WERI-Rb-1 (cell line): ENCODE data around the gene PFN4.
A peak's percentile ranks its signal among the peaks of the same experiment; 100 is the strongest.

Experiments
- DNase-seq: peaks from one replicate; pipeline ENCODE4 v3.0.0-alpha.2; 2020
- H3K27ac ChIP-seq: fragments of 250-450 bp; sonication (Bioruptor Pico); 2 replicates; pipeline ENCODE4 v1.5.1; 2020; ENCODE audit warnings: mild to moderate bottlenecking, moderate library complexity
- H3K27me3 ChIP-seq: fragments of 250-450 bp; sonication (Bioruptor Pico); 2 replicates; pipeline ENCODE4 v1.5.1; 2021; ENCODE audit warnings: mild to moderate bottlenecking, low read depth, moderate library complexity; ENCODE audit not compliant: insufficient read depth, severe bottlenecking
- H3K36me3 ChIP-seq: fragments of 250-450 bp; sonication (Bioruptor Pico); 2 replicates; pipeline ENCODE4 v1.5.1; 2020; ENCODE audit warnings: mild to moderate bottlenecking, moderate library complexity
- H3K4me3 ChIP-seq: 2 replicates; pipeline ENCODE4 v1.5.1; 2011; ENCODE audit warnings: low read depth, mild to moderate bottlenecking, control low read depth, low read length
- H3K9me3 ChIP-seq: fragments of 250-450 bp; sonication (Bioruptor Pico); 2 replicates; pipeline ENCODE4 v1.5.1; 2021; ENCODE audit warnings: mild to moderate bottlenecking, moderate library complexity; ENCODE audit not compliant: severe bottlenecking
- CTCF ChIP-seq: IDR thresholded peaks from 2 replicates; pipeline ENCODE4 v1.5.1; 2011; ENCODE audit warnings: low read depth, mild to moderate bottlenecking, control low read depth, inconsistent platforms, low read length

PFN4 gene

GRCh38 chr2:24088821-24089359, 34.2 kb downstream of the PFN4 start:
- no peak for TF ChIP-seq CTCF
- no peak overlapping the region for H3K4me3 ChIP-seq
- DNase-seq: no peak
- H3K36me3 ChIP-seq: no peaks in the 10 kb centered on the region
- H3K27me3 ChIP-seq: no peaks in the 10 kb centered on the region
- H3K27ac ChIP-seq: no peak overlapping the region
- no peaks in the 10 kb centered on the region for H3K9me3 ChIP-seq

- peaks cover 8% of the 10 kb centered on the region for H3K36me3 ChIP-seq
- no peak overlapping the region for H3K27ac ChIP-seq
- H3K9me3 ChIP-seq: no peaks in the 10 kb centered on the region
- no peak for DNase-seq
- no peak overlapping the region for H3K4me3 ChIP-seq
- TF ChIP-seq CTCF: no peak
- no peaks in the 10 kb centered on the region for H3K27me3 ChIP-seq
These were observed 36.1 kb downstream of the PFN4 start for GRCh38 chr2:24087032-24087431.

- no peak overlapping the region for H3K27ac ChIP-seq
- H3K9me3 ChIP-seq: no peaks in the 10 kb centered on the region
- peaks cover 11% of the 10 kb centered on the region for H3K36me3 ChIP-seq
- no peaks in the 10 kb centered on the region for H3K27me3 ChIP-seq
- H3K4me3 ChIP-seq: no peak overlapping the region
- no peak for DNase-seq
- no peak for TF ChIP-seq CTCF
These were observed 36.9 kb downstream of the PFN4 start for GRCh38 chr2:24086241-24086640.

- no peak for DNase-seq
- no peaks in the 10 kb centered on the region for H3K9me3 ChIP-seq
- H3K36me3 ChIP-seq: peaks cover 11% of the 10 kb centered on the region
- no peak for TF ChIP-seq CTCF
- H3K27me3 ChIP-seq: no peaks in the 10 kb centered on the region
- peak overlapping the region; percentile 92 for H3K27ac ChIP-seq
- H3K4me3 ChIP-seq: peak overlapping the region; percentile 48
These were observed 38.0 kb downstream of the PFN4 start for GRCh38 chr2:24085200-24085489.

- Histone ChIP-seq H3K4me3 (peak within 1 kb of the TSS; percentile 48), H3K36me3 (peaks cover 13% of the 10 kb centered on the region), H3K27ac (peak within 1 kb of the TSS; percentile 92), H3K9me3 (no peaks in the 10 kb centered on the region), H3K27me3 (no peaks in the 10 kb centered on the region)
- TF ChIP-seq CTCF: peak; percentile 98
- DNase-seq: peak; percentile 93
These were observed 38.5 kb downstream of the PFN4 start, which contains the start of gene TP53I3 for GRCh38 chr2:24084386-24085199. Gene TP53I3, minus strand, starts transcription at chr2:24084834. Its CDS starts 508 bp downstream, at chr2:24084326.
